RPMI8226 (cell line): ENCODE data around the gene ZFP14.

Experiments
- DNase-seq: peaks from one replicate; pipeline ENCODE4 v3.0.0-alpha.2; 2015

The ZFP14 gene

DNA sequence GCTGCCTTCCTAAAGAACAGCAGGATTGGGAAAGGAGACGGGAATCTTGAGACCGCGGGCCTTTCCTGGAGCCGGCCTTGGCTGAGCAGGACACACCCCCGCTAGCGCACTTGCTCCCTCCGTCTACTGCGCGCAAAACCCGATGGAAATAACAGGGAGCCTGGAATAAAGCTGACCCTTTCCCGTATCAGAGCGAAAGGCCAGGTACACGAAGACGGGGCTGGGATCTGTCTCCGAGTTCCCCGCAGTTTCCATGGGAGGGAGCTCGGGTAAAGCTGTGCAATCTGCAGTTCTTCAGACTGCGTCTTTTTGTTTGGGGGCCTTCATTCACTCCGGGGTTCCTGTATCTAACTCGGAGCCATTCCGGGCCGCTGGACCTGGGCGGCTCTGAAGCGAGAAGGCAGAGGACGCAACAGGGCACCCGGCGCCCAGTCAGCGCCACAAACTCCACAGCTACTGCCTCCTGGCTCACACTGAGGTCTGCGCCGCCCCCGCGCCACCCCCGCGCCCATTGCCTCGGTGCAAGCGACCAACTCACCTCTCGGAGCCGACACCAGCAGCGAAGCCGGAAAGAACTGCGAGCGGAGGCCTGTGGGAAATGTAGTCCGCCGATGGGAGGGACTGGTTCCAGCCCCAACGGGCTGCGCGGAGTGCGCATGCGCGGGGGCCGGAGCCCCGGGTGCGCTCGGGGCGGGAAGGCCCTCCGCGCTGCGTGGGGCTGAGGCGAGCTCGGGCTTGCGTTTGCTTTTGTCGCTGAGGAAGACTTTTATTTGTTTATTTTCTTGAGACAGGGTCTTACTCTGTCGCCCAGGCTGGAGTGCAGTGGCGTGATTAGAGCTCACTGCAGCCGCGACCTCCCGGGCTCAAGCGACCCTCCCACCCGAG, at the start of gene ZFP14:
Gene ZFP14, minus strand, starts transcription at position 577 of the 885 bp plus-strand sequence. CDS start 11,309 bp downstream, outside the sequence.
- peak; percentile 92 for DNase-seq

DNA sequence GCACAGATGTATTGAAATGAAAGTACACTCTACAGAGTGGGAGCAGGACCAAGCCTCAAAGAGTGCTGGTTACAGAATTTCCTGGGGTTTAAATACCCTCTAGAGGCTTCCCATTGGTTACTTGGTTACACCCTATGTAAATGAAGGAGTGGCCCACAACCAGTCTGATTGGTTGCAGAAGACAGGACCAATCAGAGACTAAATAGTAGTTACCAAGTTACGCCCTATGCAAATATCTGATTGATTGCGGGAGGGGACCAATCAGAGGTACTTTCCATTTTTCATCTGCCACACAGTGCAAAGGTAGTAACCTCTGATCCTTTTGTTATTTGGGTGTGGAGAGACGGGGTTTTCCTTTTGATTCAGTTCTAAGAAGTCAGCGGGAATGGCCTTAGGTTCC, 44.9 kb upstream of the ZFP14 start:
- DNase-seq = no peak

DNA sequence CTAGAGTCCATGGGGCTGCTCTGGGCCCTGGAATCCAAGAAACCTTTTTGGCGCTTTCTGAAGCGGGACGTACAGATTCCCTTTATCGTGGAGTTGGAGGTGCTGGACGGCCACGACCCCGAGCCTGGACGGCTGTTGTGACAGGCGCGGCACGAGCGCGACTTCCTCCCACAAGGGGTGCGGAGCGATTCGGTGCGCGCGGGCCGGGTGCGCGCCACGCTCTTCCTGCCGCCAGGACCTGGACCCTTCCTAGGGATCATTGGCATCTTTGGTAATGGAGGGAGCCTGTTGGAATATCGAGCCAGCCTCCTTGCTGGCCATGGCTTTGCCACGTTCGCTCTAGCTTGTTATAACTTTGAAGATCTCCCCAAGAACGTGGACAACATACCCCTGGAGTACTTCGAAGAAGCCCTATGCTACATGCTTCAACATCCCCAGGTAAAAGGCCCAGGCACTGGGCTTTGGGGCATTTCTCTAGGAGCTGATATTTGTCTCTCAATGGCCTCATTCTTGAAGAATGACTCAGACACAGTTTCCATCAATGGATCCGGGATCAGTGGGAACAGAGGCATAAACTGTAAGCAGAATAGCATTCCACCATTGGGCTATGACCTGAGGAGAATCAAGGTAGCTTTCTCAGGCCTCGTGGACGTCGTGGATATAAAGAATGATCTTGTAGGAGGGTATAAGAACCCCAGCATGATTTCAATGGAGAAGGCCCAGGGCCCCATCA, 42.9 kb upstream of the ZFP14 start:
- DNase-seq = no peak

DNA sequence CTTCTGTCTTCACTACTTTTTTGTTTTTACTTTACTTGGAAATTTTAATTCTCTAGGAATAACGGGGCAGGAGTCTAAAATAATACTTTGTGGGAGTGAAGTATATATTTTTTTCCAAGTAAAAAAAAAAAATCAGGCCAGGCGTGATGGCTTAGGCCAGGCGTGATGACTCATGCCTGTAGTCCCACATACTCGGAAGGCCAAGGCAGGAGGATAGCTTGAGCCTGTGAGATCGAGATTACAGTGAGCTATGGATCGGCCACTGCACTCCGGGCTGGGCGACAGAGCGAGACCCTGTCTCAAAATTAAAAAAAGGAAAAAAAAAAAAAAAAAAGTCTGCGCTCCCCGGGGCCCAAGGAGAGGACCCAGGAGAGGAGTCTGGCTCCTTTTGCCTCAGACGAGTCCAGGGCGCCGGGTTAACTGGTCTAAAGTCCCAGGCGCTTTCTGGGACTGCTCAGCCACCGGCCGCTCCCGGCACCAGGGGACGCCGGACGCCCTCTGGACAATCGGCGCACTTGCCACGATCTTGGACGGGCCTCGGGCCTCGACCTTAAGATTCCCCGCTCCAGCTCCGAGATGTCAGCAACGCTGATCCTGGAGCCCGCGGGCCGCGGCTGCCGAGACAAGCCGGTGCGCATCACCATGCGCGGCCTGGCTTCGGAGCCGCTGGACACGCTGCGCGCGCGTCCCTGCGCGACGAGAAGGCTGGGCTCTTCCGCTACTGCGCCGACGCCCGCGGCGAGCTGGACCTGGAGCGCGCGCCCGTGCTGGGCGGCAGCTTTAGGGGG, 42.2 kb upstream of the ZFP14 start:
- DNase-seq = no peak

DNA sequence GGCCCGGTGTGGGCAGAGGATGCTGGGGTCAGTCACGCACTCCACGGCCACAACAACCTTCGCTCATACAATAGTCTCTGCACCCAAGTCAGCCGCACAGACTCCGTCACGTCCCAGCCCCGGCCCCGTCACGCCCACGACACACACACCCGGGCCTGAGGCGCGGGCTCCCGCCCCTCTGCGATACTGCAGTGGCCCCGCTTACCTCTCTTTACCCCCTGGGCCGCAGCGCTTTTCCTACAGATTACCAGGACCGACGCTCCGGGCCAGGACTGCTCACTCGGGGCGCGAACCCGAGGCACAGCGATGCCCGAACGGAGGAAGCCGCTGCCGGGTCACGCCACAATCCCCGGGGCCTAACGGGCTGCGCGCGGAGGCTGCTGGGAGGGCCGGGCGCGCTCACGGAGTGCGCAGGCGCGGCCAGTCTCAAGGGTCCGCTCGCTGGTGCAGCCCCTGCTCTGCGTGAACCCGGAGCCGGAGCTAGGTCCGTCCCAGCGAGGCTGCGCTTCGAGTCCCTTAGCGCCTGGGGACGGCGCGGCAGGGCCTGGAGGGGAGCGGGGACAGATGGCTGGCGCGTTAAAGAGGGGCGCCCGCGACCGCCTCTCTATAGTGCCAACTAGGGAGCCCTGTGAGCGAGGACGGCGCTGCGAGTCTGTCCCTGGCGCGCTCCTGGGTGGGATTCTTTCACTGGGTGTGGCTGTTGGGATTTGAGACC, 39.4 kb upstream of the ZFP14 start, which contains the start of gene ZFP82:
Gene ZFP82, minus strand, starts transcription at position 358 of the 715 bp plus-strand sequence. CDS start 8,855 bp downstream, outside the sequence.
- peak; percentile 81 for DNase-seq

DNA sequence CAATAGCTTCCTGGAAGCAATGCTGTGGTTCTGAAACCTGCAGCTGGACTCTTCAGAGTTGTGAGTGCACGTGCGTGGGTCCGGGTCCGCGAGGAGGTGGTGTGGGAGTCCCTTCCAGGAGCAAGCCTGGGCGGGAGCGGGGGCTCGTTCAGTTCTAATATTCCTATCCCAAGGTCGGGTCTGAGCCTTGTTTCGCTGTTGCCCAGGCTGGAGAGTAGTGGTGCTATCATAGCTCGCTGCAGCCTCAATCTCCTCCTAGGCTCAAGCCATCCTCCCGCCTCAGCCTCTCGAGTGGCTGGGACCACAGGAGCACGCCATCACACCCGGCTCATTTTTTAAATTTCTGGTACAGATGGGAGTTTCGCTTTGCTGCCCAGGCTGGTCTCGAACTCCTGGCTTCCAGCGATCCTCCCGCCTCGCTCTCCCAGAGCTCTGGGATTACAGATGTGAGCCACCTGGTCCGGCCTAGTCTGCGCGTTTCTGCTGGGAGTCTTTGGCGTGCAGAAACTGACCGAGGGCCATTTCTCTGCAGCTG, 38.8 kb upstream of the ZFP14 start:
- DNase-seq = peak; percentile 6

DNA sequence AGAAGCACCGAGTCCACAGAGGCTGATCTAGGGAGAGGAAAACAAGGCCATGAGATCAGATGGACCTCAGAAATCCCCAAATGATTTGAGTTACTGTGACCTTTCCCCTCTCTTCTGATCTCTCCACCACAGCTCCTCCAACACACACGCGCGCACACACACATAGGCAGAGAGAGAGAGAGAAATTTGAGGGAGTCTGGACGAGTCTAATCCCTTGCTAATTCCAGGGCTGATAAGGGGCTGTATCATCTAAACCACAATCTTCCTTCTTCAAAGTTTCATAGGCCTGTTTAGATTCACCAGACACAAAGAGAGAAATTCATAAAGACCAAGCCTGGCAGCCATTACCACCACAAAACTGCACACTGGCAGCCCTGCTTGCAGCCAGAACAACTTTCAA, 30.8 kb upstream of the ZFP14 start:
- no peak for DNase-seq

DNA sequence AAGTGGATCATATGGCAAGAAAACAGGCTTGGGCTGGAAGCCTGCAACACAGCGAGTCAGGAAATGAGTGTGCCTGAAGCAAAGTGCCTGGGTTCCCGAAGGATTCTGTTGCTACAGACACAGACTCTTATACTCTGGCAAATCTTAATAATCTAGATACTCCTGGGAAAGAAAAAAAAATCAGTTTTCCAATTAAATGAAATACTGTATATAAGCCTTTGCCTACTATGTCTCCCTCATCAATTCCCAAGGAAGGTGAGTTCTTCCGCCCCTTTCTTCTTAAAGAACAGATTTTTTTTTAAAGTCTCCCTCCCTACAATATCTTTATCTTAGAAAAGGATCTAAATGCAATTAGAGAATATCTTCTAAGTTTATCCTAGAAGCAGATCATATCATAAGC, 29.1 kb upstream of the ZFP14 start:
- no peak for DNase-seq

DNA sequence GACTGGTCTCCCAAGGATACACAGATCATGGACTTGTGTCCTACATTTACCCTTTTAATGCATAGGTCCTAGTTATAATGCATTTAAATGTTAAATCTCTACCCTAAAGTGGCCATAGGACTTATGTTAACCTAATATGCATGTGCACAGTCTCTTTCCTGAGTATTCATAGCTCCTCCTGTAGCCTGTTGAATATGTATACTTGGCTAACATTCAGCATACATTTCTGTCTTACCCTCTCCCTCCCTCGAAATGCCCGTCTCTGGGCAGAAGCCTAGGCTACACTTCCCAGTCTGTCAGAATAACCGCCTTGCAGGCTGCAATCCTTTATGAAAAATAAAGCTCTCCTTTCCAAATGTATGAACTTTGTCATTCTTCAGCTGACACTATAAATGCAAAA, 25.5 kb upstream of the ZFP14 start:
- no peak for DNase-seq

DNA sequence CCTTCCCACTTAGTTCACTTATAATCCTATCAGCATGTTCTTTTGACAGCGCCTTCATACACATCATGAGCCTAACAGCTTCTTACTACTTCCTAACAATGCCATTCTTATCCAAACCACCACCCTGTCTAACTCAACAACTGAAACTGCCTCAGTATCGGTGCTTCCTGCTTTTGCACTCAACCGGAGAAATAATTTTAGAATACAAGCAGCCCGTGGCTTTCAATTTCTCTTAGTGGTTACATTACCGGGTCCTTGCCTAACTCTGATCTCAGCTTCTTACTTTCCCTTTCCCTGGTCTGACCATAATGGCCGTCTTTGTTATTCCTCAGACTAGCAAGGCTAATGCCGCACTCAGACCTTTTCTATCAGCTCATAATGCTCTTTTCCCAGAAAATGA, 22.5 kb upstream of the ZFP14 start:
- DNase-seq = no peak

DNA sequence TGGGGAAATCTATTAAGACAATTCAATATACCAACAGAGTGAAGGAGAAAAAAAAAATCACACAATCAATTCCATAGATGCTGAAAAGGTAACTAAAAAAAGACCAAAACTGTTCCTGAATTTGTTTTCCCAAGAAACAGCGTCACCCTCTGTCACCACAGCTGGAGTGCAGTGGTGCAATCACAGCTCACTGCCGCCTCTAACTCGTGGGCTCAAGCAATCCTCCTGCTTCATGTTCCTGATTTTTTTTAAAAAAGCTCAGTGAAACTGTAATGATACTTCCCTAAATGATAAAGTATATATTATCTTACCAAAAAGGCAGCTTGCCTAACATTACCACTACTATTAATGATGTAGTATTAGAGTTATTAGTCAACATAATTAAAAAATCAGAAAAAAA, 19.6 kb upstream of the ZFP14 start:
- no peak for DNase-seq

DNA sequence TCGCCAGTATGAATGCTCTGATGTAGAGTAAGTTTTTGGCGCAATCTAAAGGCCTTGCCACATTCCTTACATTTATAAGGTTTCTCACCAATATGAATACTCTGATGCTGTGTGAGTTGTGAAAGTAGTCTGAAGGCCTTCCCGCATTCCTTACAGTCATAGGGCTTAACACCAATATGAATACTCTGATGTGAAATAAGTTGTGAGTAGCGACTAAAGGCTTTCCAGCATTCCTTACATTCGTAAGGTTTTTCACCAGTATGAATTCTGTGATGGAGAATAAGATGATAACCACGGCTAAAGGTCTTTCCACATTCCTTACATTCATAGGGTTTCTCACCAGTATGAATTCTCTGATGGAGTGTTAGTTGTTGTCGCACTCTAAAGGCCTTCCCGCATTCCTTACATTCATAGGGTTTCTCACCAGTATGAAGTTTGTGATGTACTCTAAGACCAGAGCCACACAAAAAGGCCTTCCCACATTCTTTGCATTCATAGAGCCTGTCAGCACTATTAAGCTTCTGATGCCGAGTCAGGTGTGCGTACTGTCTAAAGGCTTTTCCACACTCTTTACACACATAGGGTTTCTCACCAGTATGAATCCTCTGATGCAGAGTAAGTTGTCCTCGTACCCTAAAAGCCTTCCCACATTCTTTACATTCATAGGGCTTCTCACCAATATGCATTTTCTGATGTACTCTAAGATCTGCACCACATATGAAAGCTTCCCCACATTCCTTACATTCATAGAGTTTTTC, 14.1 kb upstream of the ZFP14 start:
- no peak for DNase-seq

DNA sequence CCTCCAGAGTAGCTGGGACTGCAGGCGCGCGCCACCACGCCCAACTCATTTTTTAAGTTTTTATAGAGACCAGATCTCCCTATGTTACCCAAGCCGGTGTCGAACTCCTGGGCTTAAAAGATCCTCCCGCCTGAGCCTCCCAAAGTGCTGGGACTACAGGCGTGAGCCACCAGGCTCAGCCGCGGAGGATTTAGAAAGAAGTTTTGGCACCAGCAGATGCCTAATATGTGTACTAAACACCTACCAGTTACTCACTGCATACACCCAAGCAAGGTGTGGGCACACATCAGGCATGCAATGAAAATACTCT, 464 bp upstream of the ZFP14 start:
- no peak for DNase-seq

DNA sequence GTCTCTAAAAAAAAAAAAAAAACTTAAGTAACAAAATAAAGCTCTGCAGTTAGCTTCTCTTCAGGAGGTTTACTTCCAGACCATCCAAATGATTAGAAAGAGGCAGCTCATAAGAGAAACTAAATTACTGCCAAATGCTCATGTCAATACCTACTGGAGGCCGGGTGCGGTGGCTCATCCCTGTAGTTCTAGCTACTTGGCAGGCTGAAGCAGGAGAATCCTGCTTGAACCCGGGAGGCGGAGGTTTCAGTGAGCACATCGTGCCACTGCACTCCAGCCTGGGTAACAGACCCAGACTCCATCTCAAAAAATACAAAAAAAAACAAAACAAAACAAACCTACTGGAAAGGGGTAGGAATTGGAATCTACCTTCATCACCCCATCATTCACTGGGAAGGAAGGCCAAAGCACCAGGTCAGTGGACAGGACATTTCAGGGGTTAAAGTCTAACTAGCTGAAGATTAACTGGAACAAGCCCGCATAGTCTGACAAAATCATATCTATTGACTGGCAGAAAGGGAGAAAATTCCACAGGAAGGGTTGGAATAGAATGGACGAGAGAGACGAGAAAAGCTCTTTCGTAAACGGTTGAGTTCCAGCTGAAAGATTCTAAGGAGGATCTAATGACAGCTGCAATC, 1.3 kb downstream of the ZFP14 start:
- DNase-seq = no peak

DNA sequence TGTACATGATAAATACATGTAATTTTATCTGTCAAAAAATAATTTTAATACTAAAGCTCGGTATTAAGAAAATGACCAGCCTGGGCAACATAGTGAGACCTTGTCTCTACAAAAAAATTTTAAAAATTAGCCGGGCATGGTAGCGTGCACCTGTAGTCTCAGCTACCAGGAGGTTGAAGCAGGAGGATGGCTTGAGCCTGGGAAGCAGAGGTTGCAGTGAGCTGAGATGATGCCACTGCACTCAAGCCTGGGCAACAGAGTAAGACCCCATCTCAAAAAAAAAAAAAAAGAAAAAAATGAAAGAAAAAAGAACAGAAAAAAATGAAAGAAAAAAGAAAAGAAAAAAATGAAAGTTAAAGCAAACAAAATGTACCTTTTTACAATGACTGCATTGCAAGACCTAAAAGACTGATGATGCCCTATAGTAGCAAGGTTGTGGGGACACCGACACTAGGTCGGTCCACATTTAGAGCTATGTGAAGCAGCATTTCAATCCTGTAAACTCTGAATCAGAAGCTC, 5.3 kb downstream of the ZFP14 start:
- no peak for DNase-seq

DNA sequence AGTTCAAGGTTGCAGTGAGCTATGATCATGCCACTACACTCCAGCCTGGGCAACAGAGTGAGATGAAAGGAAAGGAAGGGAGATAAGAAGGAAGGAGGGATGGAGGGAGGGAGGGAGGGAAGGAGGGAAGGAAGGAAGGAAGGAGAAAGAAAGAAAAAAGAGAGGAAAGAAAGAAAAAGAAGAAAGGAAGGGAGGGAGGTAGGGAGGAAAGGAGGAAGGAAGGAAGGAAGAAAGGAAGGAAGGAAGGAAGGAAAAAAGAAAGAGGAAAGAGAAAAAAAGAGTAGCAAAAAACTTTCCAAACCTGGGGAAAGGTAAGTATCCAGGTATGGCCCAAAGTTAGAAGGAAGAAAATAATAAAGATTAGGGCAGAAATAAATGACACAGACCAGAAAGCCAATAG, 7.1 kb downstream of the ZFP14 start:
- DNase-seq = no peak

DNA sequence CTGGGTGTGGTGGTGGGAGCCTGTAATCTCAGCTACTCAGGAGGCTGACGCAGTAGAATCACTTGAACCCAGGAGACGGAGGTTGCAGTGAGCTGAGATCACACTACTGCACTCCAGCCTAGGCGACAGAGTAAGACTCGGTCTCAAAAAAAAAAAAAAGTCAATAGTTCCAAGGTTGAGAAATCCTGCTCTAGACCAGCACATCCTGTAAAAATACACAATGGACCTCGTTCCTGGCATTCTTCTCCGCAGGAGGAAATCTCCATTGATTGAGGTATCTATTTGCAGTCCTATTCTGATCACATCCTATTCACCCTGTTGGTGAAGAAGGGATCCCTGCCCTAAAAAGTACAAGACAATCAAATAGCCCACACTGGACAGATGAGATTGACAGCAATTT, 15.2 kb downstream of the ZFP14 start:
- no peak for DNase-seq

DNA sequence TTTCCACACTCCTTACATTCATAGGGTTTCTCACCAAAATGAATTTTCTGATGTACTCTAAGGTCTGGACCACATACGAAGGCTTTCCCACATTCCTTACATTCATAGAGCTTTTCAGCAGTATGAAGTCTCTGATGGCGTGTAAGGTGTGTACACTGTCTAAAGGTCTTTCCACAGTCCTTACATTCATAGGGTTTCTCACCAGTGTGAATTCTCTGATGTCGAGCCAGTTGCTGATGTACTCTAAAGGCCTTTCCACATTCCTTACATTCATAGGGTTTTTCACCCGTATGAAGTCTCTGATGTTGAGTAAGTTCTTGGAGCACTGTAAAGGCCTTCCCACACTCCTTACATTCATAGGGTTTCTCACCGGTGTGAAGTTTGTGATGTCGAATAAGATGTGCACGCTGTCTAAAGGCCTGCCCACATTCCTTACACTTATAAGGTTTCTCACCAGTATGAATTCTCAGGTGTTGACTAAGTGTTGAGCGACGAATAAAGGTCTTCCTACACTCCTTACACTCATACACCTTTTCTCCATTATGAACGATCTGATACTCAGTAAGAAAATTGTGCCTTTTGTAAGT, 38.1 kb downstream of the ZFP14 start:
- no peak for DNase-seq

DNA sequence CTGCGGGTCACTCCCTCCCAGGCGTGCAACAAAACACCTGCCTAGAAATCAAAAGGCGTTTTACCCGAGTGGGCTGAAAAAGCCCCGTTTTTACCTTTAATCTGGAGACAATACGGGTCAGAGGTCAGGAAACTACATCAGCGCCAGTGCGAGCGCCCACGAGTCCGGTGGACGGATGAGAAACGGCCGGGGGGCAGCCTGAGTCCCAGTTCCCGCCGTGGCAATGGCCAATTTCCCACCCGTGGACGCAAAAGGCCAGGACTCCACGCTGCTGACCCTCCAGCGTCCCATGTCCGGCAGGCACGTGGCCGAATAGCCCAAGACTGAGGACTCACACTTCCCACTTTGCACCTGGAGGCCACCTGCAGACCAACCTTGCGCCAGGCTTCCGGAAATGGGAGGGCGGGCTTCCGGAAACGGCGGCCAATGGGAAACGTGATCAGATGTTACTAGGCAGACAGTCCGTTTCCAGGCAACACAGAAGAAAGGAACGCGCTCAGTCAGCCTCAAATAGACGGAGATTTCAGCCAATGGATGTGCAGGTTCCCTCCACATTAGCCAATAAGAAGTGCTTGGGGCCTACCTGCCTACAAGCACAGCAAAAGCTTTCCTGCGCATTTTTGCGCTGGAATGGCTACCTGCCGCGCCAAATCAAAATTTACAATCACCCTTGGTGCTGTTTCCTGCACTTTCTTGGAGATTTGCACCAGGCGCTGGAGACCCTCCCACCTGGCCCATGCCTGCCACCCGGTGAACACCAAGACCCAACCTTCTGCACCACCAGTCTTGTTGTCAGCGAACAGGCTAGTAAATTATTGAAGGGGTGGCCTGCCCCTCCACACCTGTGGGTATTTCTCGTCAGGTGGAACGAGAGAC, 47.4 kb downstream of the ZFP14 start:
- peak; percentile 88 for DNase-seq

DNA sequence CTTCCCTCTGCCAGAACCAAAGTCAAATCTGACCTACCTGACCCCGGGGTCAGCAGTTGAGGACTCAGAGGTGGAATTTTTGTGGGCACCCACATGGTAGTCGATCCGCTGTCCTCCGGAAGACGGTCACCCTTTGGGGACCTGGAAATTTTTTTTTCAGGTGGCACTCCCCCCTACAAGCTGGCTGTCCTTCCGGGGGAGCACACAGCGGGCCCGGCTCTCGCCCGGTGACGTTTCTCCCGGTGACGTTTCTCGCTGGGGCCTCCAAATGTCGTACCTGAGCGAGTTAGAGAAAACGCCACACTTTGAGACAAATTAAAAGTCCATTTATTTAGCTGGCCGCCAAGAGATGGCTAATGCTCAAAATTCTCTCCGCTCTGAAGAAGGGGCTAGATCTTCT, 48.8 kb downstream of the ZFP14 start:
- DNase-seq = no peak
